Right renal pelvis (tissue), 4 donors: Measurements from ENCODE around the gene SLC15A2. TPM values are rescaled to one million over a fixed set of nuclear protein-coding genes. Genes with fewer than 3 reads are reported as not detected.
"Not testable (repeated sequence)": the region's sequence is repeated elsewhere in the genome, so short reads cannot be mapped to it uniquely, and the experiment has no call there.

Experiments
- DNase-seq, 4 donors: peaks; one replicate each; pipeline ENCODE4 v3.0.0-alpha.2; 2013; ENCODE audit warnings: low read depth in 4 of 4, low spot score in 3 of 4, missing footprints in 1 of 4
- polyA plus RNA-seq, 4 donors: library from polyadenylated mRNA; unstranded; fragments of 120-200 nt; gene quantifications; one replicate each; pipeline ENCODE4 v1.2.1, GENCODE V29; 2013; ENCODE audit not compliant: insufficient read length in 4 of 4

SLC15A2 gene
- polyA plus RNA-seq, 4 donors = 9.5 to 15.5 (median 11.7) TPM

DNA sequence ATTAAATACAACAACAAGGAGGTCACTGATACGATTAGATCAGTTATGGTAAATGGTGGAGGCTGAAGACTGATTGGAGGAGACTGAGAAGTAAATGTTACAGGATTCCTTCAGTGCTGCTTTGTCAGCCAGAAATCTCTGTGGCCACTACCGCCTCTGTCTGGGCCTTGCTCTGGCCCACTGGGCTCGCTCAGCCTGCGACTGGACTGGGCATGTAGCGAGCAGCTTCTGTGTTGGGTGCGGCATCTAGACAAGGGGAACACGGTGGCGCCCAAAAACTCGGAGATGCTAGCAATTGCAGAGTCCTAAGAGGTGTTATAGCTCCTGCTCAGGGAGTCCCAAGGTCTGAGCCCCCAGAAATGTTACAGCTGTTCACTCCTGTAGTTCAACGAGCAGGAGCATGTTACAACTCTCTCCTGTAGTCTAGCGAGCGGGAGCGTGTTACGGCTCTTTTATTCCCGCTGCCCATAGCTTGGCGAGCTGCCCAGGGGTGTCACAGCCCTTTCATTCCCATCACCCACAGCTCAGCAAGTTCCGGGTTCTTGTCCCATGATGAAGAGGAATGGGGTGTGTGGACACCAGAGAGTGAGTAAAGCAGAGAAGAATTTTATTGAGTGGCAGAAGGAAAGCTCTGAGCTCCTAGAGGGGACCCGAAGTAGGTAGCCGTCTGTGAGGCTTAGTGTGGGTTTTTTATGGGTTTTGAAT is 24.7 kb downstream of the SLC15A2 start:
- DNase-seq = no peak

DNA sequence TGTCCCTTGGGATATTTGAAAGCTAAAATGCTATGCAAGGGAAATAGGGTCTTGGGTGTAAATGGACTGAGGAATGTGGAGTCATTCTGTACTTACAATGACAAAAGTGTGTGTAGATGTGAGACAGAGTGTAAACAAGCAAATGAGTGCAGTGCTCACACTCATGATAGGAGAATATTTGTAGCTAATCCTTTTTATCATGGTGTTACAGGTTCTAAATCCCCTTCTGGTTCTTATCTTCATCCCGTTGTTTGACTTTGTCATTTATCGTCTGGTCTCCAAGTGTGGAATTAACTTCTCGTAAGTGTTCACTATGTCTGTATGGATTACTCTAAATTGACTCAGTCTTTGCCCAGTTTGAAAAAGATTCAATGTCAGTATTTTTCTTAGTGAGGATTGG is 30.5 kb downstream of the SLC15A2 start:
- no peak for DNase-seq

DNA sequence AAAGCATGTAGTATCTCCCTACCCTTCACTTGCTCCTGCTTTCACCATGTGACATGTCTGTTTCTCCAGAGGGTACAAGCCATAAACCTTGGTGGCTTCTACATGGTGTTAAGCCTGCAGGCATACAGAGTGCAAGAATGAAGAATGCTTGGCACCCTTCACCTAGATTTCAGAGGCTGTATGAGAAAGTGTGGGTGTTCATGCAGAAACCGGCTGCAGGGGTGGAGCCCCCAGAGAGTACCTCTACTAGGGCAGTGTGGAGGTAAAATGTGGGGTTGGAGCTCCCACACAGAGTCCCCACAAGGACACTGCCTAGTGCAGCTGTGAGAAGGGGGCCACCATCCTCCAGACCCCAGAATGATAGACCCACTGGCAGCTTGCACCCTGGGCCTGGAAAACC is 32.2 kb downstream of the SLC15A2 start:
- DNase-seq = no peak

DNA sequence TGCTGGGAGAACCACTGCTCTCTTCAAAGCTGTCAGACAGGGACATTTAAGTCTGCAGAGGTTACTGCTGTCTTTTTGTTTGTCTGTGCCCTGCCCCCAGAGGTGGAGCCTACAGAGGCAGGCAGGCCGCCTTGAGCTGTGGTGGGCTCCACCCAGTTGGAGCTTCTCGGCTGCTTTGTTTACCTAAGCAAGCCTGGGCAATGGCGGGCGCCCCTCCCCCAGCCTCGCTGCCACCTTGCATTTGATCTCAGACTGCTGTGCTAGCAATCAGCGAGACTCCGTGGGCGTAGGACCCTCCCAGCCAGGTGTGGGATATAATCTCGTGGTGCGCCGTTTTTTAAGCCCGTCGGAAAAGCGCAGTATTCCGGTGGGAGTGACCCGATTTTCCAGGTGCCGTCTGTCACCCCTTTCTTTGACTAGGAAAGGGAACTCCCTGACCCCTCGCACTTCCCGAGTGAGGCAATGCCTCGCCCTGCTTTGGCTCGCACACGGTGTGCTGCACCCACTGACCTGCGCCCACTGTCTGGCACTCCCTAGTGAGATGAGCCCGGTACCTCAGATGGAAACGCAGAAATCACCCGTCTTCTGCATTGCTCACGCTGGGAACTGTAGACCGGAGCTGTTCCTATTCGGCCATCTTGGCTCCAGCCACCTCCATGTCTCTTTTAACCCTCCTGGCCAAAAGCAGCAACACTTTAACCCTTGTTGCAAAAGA is 44.1 kb downstream of the SLC15A2 start:
- DNase-seq = not testable (repeated sequence)

DNA sequence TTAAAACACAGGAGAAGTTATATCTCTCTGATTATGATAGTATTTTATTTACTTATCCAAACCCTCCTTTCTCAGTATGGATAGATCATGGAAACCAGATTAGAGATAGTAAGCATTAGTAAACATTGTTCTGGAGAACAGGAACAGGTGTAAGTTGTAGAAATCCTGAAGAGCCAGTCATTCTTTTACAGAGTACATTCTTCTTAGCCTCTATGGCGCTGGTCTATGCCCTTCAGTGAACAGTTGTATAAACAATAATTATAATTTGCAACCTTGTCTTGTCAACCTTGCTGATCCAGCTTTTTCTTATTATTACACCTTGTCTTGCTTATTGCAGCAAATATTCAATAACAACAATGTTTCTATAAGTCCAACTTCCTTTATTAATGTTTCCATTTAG is 47.4 kb downstream of the SLC15A2 start:
- no peak for DNase-seq

DNA sequence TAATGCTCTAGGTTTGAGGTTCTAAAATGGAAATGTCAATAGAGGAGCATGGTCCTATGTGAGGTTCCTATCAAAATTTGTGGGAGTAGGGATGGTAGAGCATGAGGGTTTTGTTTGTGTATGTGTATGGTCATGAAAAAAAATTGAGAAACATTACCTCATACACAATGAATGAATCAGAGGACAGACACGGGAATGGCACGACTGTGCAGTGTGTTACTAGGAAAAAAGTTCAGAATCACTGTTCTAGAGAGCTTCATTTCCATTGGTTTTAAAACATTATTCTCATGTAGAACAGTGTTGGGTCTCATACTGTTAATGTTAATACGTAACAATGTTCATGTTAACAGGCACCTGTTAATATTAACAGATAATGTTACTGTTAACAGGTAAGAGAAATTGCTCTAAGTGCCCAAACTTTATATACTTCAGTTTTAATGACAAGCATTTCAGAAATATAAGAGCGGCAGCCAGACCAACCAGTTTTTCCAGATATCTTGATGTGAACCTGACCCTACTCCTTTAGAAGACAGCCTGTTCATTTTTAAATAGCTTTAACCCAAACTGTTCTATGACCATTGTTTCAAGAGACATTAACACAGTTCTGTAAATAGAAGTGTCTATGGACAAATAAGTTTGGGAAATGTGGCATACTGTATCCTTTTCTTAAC is 48.0 kb downstream of the SLC15A2 start:
- DNase-seq = peak in 3 of 4 donors; percentile 21 to 41 (median 40)

DNA sequence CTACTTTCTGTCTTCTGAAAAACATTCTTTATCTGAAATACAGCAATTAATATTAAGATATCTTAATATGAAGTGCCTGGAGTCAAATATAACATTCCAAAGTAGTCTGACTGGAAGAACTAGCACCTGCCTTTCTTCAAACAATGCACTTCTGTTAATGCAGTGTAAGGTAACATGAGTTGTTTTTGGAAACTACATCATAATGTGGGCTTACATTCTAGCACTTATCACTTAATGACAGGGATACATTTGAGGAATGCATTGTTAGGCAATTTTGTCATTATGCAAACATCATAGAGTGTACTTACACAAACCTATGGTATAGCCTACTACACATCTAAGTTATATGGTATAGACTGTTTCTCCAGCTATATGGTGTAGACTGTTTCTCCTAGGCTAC is 49.2 kb downstream of the SLC15A2 start:
- DNase-seq = no peak

DNA sequence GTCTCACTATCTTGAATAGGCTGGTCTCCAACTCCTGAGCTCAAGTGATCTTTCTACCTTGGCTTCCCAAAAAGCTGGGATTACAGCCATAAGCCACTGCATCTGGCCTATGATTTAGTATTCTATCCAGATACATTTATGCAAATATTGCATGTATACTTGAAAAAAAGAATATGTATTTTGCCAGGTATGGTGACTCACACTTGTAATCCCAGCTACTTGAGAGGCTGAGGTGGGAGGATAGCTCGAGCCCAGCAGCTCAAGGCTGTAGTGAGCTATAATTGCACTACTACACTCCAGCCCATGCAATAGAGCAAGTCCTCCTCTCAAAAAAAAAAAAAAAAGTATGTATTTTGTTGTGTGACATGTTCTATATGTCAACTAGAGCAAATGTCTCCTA is 54.4 kb downstream of the SLC15A2 start:
- no peak for DNase-seq

DNA sequence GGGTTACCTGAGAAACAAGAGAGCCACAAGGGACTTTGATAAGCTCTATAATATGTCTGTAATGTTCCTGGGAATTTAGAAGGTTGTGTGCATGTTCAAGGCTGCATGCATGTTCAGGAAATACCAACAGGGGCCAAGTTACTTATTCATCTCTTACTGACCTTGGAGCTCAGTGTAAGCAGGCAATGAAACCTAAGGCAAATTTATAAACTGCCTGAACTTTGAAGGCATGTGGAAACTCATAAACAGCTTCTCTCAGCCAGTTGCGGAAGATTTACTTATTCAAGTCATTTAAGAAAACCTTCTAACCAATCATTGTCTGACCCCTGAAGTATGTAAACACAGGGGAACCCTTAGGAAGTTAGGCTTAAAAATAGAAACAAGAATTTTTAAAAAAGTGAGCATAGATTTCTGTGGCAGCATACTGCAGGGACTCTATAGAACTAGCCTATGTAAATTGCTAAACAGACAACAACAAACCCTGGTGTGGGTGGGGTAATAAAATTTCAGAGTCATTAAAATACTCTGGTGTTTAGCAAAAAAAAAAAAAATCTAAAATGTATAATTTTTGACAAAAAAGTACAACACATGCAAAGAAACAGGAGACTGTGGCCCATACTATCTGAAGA is 57.2 kb downstream of the SLC15A2 start:
- DNase-seq = peak in 1 of 4 donors; percentile 30

DNA sequence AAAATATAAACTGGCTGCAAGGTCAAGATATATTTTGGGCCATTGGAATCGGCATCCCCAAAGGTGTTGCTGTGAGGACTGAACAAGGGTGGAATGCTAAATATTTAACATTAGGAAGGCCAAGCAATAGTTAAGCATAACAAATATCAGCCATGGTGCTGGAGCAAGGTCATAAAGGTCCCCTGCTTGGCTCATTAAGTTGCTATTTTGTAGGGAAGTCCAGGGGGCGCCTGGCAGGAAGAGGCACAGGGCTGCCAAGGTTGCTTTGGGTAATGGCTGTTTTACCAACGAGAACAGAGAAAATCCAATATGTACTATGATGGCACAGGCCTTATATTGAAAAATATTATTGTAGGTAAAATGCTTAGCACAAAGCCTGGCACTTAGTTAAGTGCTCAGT is 62.2 kb downstream of the SLC15A2 start:
- DNase-seq = no peak

DNA sequence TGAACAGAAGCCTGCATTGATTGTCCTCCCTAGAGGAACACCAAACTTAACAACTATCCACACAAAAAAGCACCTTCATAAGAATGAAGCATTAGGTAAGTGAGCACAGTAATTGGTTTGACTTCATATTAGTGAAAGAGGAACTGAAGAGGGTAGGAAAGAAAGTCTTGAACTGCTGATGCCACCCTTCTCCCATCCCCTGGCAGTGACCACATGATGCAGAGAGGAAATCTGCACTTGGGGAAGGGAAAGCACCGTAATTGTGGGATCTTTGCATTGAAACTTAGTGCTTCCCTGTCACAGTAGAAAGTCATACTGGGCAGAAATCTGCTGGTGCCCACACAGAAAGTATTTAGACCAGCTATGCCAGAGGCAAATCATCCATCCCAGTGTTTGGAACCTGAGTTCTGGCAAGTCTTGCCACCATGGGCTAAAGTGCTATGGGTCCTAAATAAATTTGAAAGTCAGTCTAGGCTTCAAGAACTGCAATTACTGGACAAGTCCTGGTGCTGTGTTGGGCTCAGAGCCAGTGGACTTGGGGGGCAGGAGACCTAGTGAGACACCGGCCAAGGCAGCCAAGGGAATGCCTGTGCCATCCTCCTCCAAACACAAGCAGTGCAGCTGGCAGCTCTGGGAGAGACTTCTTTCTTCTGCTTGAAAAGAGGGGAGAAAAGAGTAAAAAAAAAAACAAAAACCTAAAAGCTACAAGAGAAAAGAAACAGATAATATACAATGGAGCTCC is 63.6 kb downstream of the SLC15A2 start:
- DNase-seq = no peak

DNA sequence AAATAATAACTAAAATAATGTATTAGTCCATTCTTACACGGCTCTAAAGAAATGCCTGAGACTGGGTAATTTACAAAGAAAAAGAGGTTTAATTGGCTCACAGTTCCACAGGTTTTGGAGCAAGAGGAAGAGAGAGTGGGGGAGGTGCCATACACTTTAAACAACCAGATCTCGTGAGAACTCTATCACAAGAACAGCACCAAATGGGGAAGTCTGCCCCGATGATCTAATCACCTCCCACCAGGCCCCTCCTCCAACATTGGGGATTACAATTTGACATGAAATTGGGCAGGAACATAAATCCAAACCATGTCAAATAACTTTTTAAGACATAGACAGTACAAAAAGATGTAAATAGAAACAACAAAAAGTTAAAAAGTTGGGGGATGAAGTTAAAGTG is 64.6 kb downstream of the SLC15A2 start:
- DNase-seq = no peak

DNA sequence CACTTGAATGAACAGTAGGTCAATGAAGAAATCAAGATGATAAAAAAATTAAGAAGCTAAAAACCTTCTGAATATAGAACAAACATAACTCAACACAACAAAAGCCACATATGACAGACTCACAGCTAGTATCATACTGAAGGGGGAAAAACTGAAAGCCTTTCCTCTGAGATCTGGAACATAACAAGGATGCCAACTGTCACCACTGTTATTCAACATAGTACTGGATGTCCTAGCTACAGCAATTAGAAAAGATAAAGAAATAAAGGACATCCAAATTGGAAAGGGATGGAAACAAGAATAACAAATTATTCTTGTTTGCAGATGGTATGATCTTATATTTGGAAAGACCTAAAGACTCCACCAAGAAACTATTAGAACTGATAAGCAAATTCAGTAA is 67.1 kb downstream of the SLC15A2 start:
- no peak for DNase-seq

DNA sequence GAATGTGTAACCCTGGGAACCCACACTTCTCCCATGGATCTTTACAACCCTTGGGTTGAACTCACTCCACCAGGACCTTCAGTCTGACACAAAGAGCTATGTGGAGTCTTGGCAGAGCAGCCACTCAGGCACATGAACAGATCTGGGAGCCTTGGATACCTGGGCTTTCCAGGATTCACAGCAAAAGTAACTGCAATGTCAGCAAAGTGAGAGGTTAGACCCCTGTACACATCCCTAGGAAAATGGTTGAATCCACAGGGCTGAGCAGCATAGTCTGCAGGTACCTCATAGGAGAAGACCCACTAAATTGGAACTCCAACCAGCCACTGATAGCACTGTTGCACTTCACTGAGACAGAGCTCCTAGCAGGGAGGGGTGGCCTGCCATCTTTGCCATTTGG is 68.2 kb downstream of the SLC15A2 start:
- no peak for DNase-seq

DNA sequence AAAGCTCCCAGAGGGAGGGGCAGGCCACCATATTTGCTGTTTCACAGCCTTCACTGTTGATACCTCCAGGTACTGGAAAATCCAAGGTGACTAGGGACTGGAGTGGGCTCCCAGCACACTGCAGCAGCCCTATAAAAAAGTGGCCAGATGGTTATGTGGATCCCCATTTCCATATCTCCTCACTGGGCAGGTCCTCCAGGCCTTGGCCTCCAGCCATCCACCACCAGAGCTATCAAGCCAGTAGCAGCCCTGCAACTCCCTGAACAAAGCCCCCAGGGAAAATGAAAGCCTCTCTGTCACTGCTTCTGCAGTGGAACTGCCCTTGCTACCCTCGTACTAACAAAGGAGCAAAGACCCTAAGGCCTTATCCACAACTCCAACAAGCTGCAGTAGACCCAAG is 69.4 kb downstream of the SLC15A2 start:
- no peak for DNase-seq

DNA sequence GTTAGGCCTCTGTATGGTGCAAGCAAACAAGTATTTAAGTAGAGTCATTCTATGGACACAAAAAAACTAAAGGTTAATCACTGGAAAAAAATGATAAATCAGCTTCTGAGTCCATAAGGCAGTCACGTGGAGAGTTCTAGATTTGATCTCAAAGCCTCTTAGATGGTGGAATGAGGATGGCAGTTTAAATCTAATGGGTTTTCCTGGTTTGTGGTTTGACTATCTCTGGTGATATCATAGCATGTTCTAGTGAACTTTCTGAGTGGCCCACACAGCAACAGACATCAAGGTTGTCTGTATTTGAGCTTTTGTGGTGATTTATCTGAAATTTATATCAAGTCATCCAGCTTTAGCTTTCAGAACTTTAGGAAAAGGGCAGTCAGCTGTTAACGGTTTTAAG is 75.4 kb downstream of the SLC15A2 start:
- DNase-seq = no peak

DNA sequence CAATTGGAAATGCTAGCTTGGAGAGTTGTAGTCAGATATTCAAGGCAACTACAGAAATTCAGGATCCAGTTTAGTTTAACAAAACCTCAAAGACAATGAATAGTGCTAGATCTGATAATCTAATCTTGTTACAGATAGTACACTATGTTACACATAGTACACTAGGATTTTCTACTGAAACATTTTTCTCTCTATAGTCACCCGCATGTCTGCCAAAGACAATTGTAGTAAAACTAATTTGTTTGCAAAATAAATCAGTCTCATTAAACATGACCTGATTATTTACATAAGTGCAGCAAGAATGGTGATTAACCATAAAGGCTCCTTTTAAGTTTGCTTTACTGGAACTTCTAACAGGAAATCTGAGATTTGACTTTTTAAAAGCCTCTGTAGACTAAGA is 75.8 kb downstream of the SLC15A2 start:
- DNase-seq = peak in 2 of 4 donors; percentile 31 to 36

DNA sequence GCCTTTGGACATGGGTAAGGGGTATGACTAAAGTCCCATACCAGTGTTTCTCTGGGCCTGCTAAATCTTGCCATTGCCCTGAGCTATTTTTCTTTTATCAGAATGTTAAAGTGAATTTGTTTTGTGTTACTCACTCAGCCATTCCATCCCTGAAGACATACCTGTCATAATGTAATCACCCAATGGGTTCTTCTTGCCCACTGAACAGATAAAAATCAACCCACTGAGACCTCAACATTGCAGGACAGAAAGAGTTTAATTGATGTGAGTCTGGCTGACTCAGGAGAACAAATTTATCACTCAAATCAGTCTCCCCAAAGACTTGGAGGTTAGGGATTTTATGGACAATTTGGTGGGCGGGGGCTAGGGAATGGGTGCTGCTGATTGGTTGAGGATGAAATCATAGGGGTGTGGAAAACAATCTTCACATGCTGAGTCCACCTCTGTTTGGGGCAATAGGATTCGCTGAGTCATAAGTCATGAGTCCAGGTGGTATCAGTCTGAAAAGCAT is 80.5 kb downstream of the SLC15A2 start:
- no peak for DNase-seq

DNA sequence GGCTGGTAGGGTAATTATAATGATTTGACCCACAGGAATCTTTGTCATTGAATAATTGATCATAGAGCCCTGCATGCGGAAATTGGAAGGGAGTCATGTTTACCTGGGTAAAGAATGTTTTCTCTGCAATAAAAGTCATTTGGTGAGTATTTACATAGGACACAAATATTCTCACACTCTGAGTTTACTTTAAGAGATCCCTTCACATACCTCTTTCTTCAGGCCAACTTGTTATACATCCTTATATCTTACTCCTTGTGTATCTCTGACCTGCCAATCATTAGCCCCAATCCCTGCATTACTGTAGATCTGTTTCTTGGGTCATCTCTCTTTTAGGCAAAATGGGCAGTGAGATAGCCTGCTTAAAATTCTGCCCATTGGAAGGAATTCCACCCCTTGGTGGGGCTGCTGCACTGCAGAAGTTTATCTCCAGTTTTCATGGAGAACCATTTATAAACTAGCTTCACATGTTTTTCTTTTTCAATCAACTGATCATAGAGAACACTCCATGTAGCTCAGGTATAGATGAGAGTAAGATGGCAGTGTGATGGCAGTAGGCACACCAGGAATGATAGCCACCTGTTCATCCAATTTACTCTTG is 81.6 kb downstream of the SLC15A2 start:
- DNase-seq = no peak

DNA sequence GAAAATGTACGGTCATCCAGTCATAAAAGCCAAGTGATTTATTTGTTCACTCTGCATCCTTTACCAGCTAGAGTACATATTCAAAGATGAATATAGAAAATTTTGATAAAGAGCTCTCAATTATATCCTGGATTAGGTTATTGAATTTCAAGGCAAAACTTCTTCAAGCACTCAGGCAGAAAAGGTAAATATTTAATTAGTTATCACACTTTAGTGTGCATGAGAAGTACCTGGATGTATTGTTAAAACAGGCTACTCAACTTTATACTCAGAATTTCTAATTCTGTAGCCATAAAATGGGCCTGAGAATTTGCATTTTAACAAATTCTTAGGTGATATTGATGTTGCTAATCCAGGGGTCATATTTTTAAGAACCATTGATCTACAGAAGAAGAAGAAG is 82.5 kb downstream of the SLC15A2 start:
- DNase-seq = no peak
